NK-92 (cell line): Measurements from ENCODE around the gene ZNF354C.

Source experiments
- DNase-seq: peaks from one replicate; lab custom pipeline; 2025; ENCODE audit not compliant: unreplicated experiment; lab: John Stamatoyannopoulos, UW

The ZNF354C gene

DNA sequence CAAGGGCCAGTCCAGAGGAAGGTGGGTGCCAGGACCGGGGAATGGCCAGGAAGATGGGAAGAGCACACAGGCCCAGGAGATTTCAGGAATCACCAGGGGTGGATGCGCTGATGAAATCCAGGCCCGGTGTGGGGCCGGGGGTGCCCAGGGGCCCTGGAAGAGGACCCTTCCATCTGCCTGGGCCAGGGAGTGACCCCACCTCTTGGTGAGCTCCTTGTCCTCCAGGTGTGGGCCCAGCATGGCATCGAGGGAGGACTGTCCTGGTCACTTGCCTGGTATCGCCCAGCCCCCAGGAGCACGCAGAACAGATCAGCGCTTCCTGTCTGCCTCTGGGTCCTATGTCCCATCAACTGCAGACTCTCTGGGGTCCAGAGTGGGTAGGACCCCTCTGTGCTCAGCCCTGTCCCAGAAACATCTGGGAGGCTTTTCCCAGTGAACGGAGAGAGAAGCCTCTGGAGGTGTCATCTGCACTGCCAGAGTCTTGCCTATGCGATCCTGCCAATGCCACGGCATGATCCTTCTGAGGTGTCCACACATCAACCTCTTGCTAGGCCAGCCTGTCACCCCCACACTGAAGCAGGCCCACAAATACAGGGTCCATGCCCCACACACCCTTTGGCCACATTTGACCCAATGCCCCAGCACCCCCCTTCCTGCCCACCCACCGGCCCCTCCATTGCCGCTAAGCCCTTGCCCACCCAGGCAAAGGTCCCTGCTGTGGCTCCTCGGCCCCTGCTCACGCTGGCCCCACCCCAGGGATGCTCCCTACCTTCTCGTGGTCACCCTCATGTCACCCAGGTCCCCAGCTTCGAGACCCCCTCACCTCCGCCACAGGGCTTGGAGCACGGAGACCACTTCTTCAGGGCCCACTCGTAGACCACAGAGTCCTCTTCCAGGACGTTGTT is 67.2 kb downstream of the ZNF354C start:
- DNase-seq = no peak

DNA sequence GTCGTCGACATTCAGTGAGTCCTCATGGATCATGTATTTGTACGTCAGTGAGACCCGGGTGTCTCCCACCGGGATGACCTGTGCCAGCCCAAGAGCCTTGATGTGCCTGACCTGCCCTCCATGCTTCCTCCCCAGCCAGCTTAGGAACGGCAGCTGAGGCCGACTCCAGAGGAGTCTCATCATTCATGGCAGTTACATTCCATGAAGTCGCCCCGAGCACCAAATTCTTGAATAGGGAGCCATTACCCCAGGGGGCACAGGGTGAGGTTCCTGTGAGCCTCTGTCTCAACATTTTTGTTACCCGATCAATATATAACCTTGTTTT is 67.8 kb downstream of the ZNF354C start:
- no peak for DNase-seq

GRCh38 chr5:179128976-179129375 is 68.8 kb downstream of the ZNF354C start:
- no peak for DNase-seq

DNA sequence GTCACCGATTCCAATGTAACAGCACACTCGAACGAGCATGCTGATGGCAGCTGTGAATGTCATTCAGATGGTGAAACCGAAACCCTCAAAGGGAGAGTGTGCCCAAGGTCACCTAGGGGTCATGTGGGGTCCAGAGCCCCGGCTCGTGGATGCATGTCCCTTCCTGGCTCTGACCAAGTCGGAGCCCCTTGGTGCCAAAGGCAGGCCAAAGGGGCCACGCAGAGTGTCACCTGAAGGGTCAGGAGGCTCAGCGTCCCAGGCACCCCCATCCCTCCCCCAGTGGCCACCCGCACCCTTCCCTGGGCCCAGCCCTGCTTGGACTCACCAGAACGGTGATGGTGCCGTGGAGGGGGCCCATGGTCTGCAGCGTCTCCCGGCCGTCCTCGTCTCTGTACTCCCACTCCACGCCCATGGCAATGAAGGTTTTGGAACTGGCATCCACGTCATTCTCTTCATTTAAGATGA is 69.5 kb downstream of the ZNF354C start:
- DNase-seq = no peak

DNA sequence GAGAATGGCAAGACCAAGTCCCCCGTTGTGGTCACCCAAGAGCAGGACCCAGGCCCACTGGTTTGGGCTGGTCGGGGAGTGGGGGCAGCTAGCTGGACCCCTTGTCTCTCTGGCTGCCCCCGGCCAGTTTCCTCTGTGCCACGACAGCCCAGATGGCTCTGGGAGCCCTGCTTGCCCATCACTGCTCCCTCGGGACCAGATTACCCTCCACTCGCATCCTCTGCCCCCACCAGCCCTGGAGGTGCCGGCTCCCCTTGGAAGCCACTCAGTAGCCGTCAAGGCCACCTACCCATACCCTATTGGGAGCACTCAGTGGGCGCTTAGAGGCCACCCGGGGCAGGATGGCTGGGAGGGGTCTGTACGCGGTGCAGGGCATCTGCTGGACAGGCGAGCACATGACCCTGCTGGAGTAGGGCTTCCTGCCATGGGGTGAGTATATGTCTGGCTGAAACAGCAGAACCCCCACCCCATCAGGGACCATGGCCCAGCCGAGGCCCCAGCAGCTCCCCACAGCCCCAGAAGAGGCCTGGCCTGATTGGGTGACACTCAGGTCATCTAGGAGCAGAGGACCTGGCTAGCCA is 70.0 kb downstream of the ZNF354C start:
- no peak for DNase-seq

DNA sequence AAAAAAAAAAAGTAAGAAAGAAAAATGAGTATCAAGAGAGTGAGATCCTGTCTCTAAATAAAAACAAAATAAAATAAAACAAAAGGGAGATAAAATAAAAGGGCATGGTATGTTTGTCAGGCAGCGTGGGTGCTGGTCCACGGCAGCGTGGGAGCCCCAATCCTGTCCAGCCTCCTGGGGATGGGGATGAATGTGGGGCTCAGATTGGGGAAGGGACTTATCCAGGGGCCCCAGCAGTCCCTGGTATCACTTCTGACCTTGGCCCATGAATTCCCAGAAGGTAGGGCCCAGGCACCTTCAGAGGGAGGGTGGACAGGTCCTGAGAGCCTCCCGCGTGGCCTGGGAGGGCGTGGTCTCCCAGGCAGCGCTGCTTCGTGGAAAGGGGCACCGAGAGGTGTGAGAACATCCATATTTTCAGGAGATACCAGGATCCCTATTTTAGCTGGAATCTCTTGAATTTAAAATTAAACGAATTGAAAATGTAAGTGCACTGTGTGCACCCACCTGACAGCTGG is 71.2 kb downstream of the ZNF354C start:
- DNase-seq = no peak

- DNase-seq = no peak
Measured at GRCh38 chr5:179131886-179132585, 71.9 kb downstream of the ZNF354C start.

GRCh38 chr5:179132586-179133355 is 72.6 kb downstream of the ZNF354C start:
- no peak for DNase-seq
